SK-N-SH (cell line): ENCODE data around the gene NMBR. TPM values are rescaled to one million over a fixed set of nuclear protein-coding genes. Genes with fewer than 3 reads are reported as not detected.
"Not testable (repeated sequence)": the region's sequence is repeated elsewhere in the genome, so short reads cannot be mapped to it uniquely, and the experiment has no call there.

Source experiments
- CTCF ChIA-PET: fragments of 300-600, 350-600 bp; formaldehyde crosslinking; extraction: SDS; loops from one replicate; lab custom pipeline; 2021; lab: Yijun Ruan, JAX
- POLR2A ChIA-PET: fragments of 350-600 bp; sonication (Branson Sonifier 250); formaldehyde crosslinking; extraction: SDS; loops from one replicate; lab custom pipeline; 2020; ENCODE audit warnings: antibody characterized with exemption, inconsistent platforms; lab: Yijun Ruan, JAX
- DNase-seq: peaks from one replicate; pipeline ENCODE4 v3.0.0; 2012
- H2AFZ ChIP-seq: fragments of 200-600 bp; sonication (generic); 2 replicates; pipeline ENCODE4 v1.8.1; 2016; ENCODE audit warnings: antibody characterized with exemption, mild to moderate bottlenecking, low read depth
- H3F3A ChIP-seq: fragments of 200-600 bp; sonication (generic); replicated peaks from 2 replicates; pipeline ENCODE3; 2016; ENCODE audit warnings: antibody characterized with exemption, mild to moderate bottlenecking; ENCODE audit not compliant: insufficient read depth
- H3K27ac ChIP-seq, 2 experiments: fragments of 200-500 bp in 1 of 2; fragments of 200-600 bp in 1 of 2; sonication (Bioruptor generic) in 1 of 2; sonication (generic), shearing (Covaris generic) in 1 of 2; 2 replicates each; pipeline versions ENCODE4 v1.5.1 to v1.6.1; 2014 to 2016; ENCODE audit warnings: low read depth in 2 of 2, inconsistent platforms in 1 of 2, low read length in 1 of 2, mild to moderate bottlenecking in 1 of 2, mixed read lengths in 1 of 2
- H3K27me3 ChIP-seq: fragments of 200-600 bp; sonication (generic), shearing (Covaris generic); 2 replicates; pipeline ENCODE4 v1.6.1; 2016; ENCODE audit warnings: mixed run types; ENCODE audit not compliant: insufficient read depth
- H3K36me3 ChIP-seq, 2 experiments: fragments of 200-500 bp in 1 of 2; fragments of 200-600 bp in 1 of 2; sonication (Bioruptor generic) in 1 of 2; sonication (generic) in 1 of 2; replicated peaks in 1 of 2; 2 replicates each; pipeline versions ENCODE3 to v1.5.1; 2014 to 2016; ENCODE audit warnings: low read length in 1 of 2, mild to moderate bottlenecking in 1 of 2; ENCODE audit not compliant: insufficient read depth in 2 of 2, control insufficient read depth in 1 of 2
- H3K4me1 ChIP-seq, 2 experiments: fragments of 200-500 bp in 1 of 2; fragments of 200-600 bp in 1 of 2; sonication (Bioruptor generic) in 1 of 2; sonication (generic), shearing (Covaris generic) in 1 of 2; 2 replicates each; pipeline versions ENCODE4 v1.5.1 to v1.6.1; 2014 to 2016; ENCODE audit warnings: low read depth in 1 of 2, low read length in 1 of 2, mixed run types in 1 of 2; ENCODE audit not compliant: insufficient read depth in 2 of 2, control insufficient read depth in 1 of 2
- H3K4me2 ChIP-seq: fragments of 200-600 bp; sonication (generic), shearing (Covaris generic); 2 replicates; pipeline ENCODE4 v1.6.1; 2017; ENCODE audit warnings: mixed run types
- H3K4me3 ChIP-seq, 2 experiments: fragments of 200-500 bp in 1 of 2; fragments of 200-600 bp in 1 of 2; sonication (Bioruptor generic) in 1 of 2; sonication (generic), shearing (Covaris generic) in 1 of 2; 2 replicates each; pipeline versions ENCODE4 v1.5.1 to v1.8.1; 2014 to 2016; ENCODE audit warnings: low read depth in 2 of 2, inconsistent platforms in 1 of 2, low read length in 1 of 2, mild to moderate bottlenecking in 1 of 2, mixed read lengths in 1 of 2, moderate library complexity in 1 of 2
- H3K79me2 ChIP-seq: fragments of 200-600 bp; sonication (generic); 2 replicates; pipeline ENCODE4 v1.8.1; 2017; ENCODE audit warnings: mild to moderate bottlenecking; ENCODE audit not compliant: insufficient read depth
- H3K9ac ChIP-seq: fragments of 200-600 bp; sonication (generic); 2 replicates; pipeline ENCODE4 v1.6.1; 2017; ENCODE audit warnings: mixed run types
- H3K9me2 ChIP-seq: fragments of 200-600 bp; sonication (generic); 2 replicates; pipeline ENCODE4 v1.6.1; 2017; ENCODE audit warnings: mixed run types
- H3K9me3 ChIP-seq: fragments of 200-600 bp; sonication (generic); 2 replicates; pipeline ENCODE4 v1.6.1; 2017; ENCODE audit warnings: mixed run types, mild to moderate bottlenecking, moderate library complexity
- H4K20me1 ChIP-seq: fragments of 200-600 bp; sonication (generic); 2 replicates; pipeline ENCODE4 v1.6.1; 2017; ENCODE audit warnings: mild to moderate bottlenecking, mixed run types; ENCODE audit not compliant: insufficient read depth
- ELF1 ChIP-seq: IDR thresholded peaks from 2 replicates; pipeline ENCODE4 v1.4.0; 2012
- FOXJ3 ChIP-seq: sonication (generic); formaldehyde crosslinking; IDR thresholded peaks from 2 replicates; pipeline ENCODE4 v1.5.1; 2020; ENCODE audit warnings: mild to moderate bottlenecking, missing genetic modification reagents
- SIN3A ChIP-seq: IDR thresholded peaks from 2 replicates; pipeline ENCODE4 v1.6.1; 2012; ENCODE audit warnings: low read depth, mild to moderate bottlenecking, low read length, moderate library complexity, borderline replicate concordance
- WGBS: methylation state at CpG from one replicate; pipeline ENCODE4 v1.1.6; 2017; ENCODE audit warnings: low lambda C conversion rate; 5-methylcytosine and 5-hydroxymethylcytosine counted together
- polyA plus RNA-seq, 3 experiments: library from polyadenylated mRNA; depleted of rRNA; stranded (reverse); fragments of >200 nt; gene quantifications; 2 replicates each; pipeline ENCODE4 v1.2.3, GENCODE V29; 2012
- TF ChIP-seq, protein P1 (sequence below): IDR thresholded peaks from 2 replicates; pipeline ENCODE4 v1.6.1; 2012; ENCODE audit warnings: mild to moderate bottlenecking, low read depth, low read length, moderate library complexity

The NMBR gene
- polyA plus RNA-seq, 1 of the 3 experiments (the other 2 are of a cell fraction): not detected

DNA sequence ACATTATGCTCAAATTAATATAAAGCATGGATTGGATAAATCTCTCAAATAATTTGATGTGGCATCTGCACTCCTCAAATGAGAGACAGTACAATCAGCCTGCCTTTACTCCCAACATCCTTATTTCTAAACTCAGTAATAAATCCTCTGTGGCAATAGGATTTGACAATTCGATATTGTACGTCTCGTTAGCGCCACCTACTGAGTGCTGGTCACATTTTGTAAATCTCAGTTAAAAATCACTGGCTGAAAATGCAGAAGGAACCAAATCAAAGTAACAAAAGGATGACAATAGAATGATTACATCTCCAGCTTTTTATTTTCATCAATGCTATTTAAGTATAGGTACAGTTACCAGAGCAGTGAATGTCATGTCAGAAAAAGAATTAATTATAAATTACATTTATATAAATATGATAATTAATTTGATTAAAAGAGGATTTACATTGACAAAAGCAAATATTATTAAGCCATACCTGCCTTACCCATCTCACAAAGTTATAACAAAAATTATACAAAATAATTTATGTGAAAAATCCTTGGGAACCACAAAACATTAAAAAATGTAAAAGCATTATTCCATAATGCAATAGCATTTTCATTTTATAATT, 34.4 kb downstream of the NMBR start (continued):
- TF ChIP-seq, protein P1, sequence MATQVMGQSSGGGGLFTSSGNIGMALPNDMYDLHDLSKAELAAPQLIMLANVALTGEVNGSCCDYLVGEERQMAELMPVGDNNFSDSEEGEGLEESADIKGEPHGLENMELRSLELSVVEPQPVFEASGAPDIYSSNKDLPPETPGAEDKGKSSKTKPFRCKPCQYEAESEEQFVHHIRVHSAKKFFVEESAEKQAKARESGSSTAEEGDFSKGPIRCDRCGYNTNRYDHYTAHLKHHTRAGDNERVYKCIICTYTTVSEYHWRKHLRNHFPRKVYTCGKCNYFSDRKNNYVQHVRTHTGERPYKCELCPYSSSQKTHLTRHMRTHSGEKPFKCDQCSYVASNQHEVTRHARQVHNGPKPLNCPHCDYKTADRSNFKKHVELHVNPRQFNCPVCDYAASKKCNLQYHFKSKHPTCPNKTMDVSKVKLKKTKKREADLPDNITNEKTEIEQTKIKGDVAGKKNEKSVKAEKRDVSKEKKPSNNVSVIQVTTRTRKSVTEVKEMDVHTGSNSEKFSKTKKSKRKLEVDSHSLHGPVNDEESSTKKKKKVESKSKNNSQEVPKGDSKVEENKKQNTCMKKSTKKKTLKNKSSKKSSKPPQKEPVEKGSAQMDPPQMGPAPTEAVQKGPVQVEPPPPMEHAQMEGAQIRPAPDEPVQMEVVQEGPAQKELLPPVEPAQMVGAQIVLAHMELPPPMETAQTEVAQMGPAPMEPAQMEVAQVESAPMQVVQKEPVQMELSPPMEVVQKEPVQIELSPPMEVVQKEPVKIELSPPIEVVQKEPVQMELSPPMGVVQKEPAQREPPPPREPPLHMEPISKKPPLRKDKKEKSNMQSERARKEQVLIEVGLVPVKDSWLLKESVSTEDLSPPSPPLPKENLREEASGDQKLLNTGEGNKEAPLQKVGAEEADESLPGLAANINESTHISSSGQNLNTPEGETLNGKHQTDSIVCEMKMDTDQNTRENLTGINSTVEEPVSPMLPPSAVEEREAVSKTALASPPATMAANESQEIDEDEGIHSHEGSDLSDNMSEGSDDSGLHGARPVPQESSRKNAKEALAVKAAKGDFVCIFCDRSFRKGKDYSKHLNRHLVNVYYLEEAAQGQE: no peak
- TF ChIP-seq, all 33 proteins: peak for 5

DNA sequence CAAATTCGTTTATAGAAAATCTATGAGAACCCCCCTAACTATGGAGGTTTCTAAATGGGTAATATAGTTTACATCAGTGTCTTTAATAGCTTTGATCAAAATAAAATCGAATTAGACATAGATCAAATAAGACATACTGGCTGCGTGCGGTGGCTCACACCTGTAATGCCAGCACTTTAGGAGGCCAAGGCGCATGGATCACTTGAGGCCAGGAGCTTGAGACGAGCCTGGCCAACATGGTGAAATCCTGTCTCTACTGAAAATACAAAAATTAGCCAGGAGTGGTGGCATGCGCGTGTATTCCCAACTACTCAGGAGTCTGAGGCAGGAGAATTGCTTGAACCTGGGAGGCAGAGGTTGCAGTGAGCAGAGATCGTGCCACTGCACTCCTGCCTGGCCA, 36.1 kb downstream of the NMBR start:
- DNase-seq, H3K9me3 ChIP-seq, H2AFZ ChIP-seq, H3K9ac ChIP-seq, H3K36me3 ChIP-seq, H3K79me2 ChIP-seq, H3K27ac ChIP-seq, H3K4me3 ChIP-seq, H3F3A ChIP-seq, H3K4me1 ChIP-seq, H3K27me3 ChIP-seq, H3K4me2 ChIP-seq, POLR2A ChIA-PET, H4K20me1 ChIP-seq, H3K9me2 ChIP-seq: not testable (repeated sequence)
- CTCF ChIA-PET: interaction anchor here (2.7 to 3.0 kb wide), 2 partner anchors 11 to 121 kb away, joined by 18 to 26 read pairs; no protein-coding TSS in a partner anchor
- 51% methylated on average over 9 of the region's 9 CpGs for WGBS

DNA sequence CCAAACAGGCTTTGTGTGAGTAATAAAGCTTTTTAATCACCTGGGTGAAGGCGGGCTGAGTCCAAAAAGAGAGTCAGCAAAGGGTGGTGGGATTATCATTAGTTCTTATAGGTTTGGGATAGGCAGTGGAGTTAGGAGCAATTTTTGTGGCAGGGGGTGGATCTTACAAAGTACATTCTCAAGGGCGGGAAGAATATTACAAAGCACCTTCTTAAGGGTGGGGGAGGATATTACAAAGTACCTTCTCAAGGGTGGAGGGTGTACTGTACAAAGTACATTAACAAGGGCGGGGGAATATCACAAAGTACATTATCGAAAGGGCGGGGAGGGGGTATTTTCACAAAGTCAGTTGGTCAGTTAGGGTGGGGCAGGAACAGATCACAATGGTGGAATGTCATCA, 42.1 kb downstream of the NMBR start:
- H3K27ac ChIP-seq, H3K79me2 ChIP-seq, H3K9me2 ChIP-seq, H3F3A ChIP-seq, H3K9ac ChIP-seq, H3K36me3 ChIP-seq, H2AFZ ChIP-seq, H3K9me3 ChIP-seq, H3K4me2 ChIP-seq, H3K4me1 ChIP-seq, H4K20me1 ChIP-seq, H3K4me3 ChIP-seq, DNase-seq, H3K27me3 ChIP-seq, POLR2A ChIA-PET: not testable (repeated sequence)
- CTCF ChIA-PET: interaction anchor here (0.8 kb wide), 1 partner anchor 8 kb away, joined by 3 read pairs; no protein-coding TSS in a partner anchor
- WGBS: 24% methylated on average over 5 of the region's 5 CpGs

DNA sequence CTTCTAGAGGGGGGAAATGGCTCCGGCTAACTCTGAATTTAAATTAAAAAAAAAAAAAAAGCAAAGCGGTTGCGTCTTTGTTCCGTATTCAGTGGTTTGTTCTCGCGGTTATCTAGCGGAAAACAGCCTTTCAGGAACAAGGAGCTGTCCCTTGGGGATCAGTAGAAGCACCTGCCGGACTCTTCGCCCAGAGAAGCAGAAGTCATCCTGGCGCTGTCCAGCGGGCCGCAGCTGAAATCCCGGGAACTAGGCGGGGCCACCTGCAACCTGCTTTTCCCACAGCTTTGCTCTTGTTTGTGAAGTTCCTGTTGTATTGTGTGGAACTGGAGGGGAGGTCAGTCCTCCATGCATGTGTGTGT, 58.1 kb downstream of the NMBR start:
- 4% methylated on average over 9 of the region's 14 CpGs for WGBS
- TF ChIP-seq SIN3A (peak; percentile 69; the same call in 1 of the 2 replicates), FOXJ3 (CRISPR knock-in tag) (no peak), ELF1 (0 out of 2 replicates have a peak, but pooled peaks have one; percentile 10)
- TF ChIP-seq, protein P1: peak; percentile 99
- ChIA-PET CTCF (no interaction called here), POLR2A (no interaction called here)
- DNase-seq: peak; percentile 2
- H3K27me3 ChIP-seq: peaks cover 6% of the 10 kb centered on the region; the same call in 1 of the 2 replicates
- H3K4me1 ChIP-seq: no peaks in the 10 kb centered on the region
- H3K79me2 ChIP-seq: no peaks in the 10 kb centered on the region
- H3K9me2 ChIP-seq: no peaks in the 10 kb centered on the region
- no peak overlapping the region for H3K27ac ChIP-seq
- no peaks in the 10 kb centered on the region for H3K36me3 ChIP-seq
- peak overlapping the region in 1 of 2 experiments; percentile 14; a peak in 1 of 4 replicates for H3K4me3 ChIP-seq
- no peaks in the 10 kb centered on the region for H3F3A ChIP-seq
- H3K9me3 ChIP-seq: no peaks in the 10 kb centered on the region
- no peak overlapping the region for H2AFZ ChIP-seq
- H4K20me1 ChIP-seq: no peaks in the 10 kb centered on the region
- H3K9ac ChIP-seq: no peak overlapping the region
- peak overlapping the region; percentile 66 for H3K4me2 ChIP-seq
